GM18517 (cell line): ENCODE data around the gene KRT39.
"Not testable (repeated sequence)": the region's sequence is repeated elsewhere in the genome, so short reads cannot be mapped to it uniquely, and the experiment has no call there.

Experiments
- ATAC-seq: cut with Tn5 transposase; IDR thresholded peaks from one replicate; pipeline ENCODE4 v1.9.1; 2021; ENCODE audit warnings: mild to moderate bottlenecking, moderate library complexity; ENCODE audit not compliant: unreplicated experiment

Gene KRT39

GRCh38 chr17:40944531-40944930 lies 22.2 kb downstream of the KRT39 start:
- no peak for ATAC-seq

- ATAC-seq: no peak
Observed at GRCh38 chr17:40942553-40942952, 24.2 kb downstream of the KRT39 start.

DNA sequence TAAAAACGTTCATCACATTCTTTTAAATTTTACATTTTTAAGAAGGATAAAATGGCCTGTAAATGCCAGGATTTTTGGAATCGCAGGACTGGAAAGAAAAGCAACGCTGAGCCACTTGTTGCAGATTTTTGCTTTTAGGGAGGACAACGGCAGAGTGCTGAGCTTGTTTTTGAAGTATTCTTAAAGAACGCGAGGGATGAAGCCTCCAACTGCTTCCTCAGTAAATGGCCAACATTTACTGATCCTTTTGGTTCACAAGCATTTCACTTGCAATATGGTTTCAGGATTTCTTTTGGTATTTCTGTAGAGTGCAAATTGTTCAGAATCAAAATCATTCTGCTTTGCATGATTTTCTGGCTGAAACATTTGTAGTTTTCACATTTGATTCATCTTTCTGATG lies 26.5 kb downstream of the KRT39 start:
- ATAC-seq: no peak

GRCh38 chr17:40938981-40939380 lies 27.8 kb downstream of the KRT39 start:
- ATAC-seq: no peak

DNA sequence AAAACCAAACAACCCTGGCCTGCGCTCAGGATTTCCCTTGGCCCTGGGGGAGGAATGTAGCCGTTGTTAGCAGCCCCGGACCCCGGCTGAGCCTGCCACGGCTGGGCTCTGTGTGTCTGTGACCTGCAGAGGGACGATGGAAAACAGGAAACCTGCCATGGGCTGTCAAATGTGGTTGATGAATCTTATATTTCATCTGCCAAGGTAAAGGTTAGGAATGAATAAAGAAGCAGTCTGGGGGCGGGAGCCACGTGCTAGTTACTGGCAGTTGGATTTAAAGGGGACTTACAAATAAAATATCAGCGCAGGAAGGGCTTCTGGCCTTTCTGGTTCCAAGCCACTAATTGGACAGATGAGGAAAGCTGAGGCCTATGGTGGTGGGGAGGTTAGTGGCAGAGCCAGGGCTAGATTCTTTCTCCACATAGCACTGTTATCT lies 29.3 kb downstream of the KRT39 start, which contains the start of gene KRT23:
TSS of gene KRT23 (minus strand) at position 263 of the 436 bp plus-strand sequence. CDS start 1,043 bp downstream, outside the sequence.
- no peak for ATAC-seq

DNA sequence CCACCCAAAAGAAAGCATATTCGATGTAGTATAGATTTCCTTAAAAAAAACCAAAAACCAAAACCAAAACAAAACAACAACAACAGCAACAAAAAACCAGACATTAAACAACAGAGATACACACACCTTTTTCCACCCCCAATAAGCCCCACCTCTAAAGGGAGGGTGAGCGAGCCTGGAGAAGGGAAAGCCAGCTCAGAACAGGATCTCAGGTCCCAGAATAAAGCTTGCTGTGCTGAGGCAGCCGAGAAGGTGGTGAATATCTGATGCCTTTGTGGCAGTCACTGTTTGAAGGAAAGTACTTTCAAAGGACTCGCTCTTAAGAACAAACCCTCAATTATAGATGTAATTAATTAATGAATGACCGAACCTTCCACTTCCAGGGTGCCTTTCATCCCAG lies 29.8 kb downstream of the KRT39 start:
- ATAC-seq: no peak

DNA sequence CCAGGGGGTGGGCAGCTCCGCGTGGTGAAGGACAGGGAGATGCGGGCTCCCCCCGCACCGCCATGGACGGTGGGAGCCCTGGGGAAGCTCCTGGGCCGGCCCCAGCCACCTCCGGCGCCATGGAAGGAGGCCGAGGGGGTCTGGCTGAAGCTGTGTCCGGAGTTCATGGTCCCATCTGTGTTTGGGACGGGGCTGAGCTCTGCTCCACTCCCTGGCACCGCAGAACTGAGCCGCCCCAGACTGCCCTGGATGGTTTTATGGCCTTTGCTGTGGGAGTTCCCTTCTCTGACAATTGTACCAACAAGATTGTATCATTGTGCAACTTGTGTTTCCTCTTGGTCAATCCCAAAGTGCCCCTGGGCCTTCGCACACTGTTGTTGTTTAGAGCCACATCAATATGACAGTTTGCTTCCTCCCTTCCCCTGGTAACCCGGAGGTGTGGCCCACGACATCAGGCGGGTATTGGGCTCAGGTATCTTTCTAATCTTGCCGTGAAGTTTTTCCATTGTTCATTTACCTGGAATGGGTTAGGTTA lies 30.2 kb downstream of the KRT39 start:
- no peak for ATAC-seq

GRCh38 chr17:40935624-40936023 lies 31.1 kb downstream of the KRT39 start:
- no peak for ATAC-seq

GRCh38 chr17:40932608-40933007 lies 34.1 kb downstream of the KRT39 start:
- ATAC-seq: no peak

GRCh38 chr17:40931311-40931710 lies 35.4 kb downstream of the KRT39 start:
- no peak for ATAC-seq

GRCh38 chr17:40926341-40926740 lies 40.4 kb downstream of the KRT39 start:
- ATAC-seq: no peak

GRCh38 chr17:40922239-40922638 lies 44.5 kb downstream of the KRT39 start:
- ATAC-seq: no peak

GRCh38 chr17:40921026-40921425 lies 45.7 kb downstream of the KRT39 start:
- no peak for ATAC-seq

DNA sequence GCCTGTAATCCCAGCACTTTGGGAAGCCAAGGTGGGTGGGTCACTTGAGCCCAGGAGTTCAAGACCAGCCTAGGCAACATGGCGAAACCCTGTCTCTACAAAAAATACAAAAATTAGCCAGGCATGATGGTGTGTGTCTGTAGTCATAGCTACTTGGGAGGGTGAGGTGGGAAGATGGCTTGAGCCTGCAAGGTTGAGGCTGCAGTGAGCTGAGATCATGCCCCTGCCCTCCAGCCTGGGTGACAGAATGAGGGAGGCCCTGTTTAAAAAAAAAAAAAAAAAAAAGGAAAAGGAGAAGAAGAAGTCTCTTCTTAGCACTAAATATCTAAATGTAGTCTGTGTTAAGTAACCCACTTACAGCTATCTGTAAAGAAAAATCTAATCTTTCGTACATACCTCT lies 49.6 kb downstream of the KRT39 start:
- not testable (repeated sequence) for ATAC-seq

GRCh38 chr17:40916366-40916765 lies 50.4 kb downstream of the KRT39 start:
- no peak for ATAC-seq

DNA sequence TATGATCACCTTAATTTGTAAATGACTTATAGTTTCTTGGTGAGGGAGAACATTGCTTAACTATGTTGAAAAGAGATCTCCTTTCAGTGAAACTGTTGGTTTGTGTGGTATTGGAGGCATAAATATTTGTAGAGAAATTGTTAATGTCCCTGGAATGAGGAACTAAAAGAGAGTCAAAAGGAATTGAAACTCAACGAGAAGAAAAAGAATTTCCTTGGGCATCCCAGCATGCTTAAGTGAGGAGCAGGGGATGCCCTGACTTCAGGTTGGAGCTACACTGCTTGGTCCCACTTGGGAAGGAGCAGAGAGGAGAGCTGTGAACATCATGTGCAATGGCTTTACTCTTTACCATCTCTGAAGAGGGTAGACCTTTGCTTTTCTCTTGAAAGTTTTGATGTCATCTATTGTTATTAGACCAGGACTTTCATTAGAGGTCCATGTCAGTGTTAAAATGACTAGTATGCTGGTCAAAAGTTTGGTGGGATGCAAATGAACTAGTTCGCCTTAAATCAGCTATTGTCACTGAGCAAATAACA lies 51.0 kb downstream of the KRT39 start:
- ATAC-seq: no peak

GRCh38 chr17:40915199-40915661 lies 51.5 kb downstream of the KRT39 start:
- ATAC-seq: no peak

GRCh38 chr17:40914075-40914855 lies 52.5 kb downstream of the KRT39 start:
- no peak for ATAC-seq

- no peak for ATAC-seq
Observed at GRCh38 chr17:40912486-40913210, 54.1 kb downstream of the KRT39 start.

DNA sequence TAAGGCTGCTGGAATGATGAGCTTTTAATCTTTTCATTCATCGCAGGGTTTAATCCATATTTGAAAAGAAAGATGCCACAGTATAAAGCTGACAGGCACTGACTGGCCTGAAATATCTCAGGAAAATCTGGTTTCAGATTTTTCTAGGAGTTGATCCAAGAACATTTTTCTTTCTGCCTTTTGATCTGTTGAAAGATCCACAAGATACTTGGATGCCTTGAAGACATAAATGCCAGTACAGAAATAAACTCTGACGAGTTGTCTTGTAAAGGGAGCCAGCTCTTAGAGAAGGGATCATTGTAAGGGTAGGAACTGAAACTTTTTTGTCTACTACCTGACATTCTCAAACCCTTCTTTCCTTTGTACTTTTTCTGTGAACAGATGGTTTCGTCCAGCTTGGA lies 56.3 kb downstream of the KRT39 start:
- ATAC-seq: no peak

GRCh38 chr17:40909755-40910154 lies 57.0 kb downstream of the KRT39 start:
- no peak for ATAC-seq

DNA sequence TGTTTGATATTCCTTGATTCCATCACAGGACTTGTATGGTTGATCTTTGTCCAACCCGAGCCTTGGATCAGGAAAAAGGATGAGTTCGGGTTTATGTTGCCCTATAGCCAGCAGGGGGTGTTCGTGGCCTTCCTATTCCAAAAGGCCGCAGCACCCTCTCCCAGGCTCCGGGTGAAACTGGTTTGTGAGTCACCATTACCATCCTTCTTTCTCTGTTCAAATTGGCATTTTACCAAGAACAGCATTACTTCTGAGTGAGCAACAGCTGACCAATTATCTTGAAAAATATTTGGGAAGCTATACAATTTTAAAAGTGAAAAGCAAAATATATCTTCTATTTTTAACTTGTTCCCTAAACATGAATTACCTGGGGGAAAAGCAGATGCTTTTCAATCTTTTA lies 57.4 kb downstream of the KRT39 start:
- ATAC-seq: no peak
